Heart right ventricle (tissue), 16 donors: ENCODE data around the gene CERS1. TPM values are rescaled to one million over a fixed set of nuclear protein-coding genes. Genes with fewer than 3 reads are reported as not detected.
A peak's percentile ranks its signal among the peaks of the same experiment; 100 is the strongest.

Experiments
- ATAC-seq, 8 donors: fragments of 200-7000 bp; cut with Tn5 transposase; one replicate each; pipeline ENCODE4 v1.9.1; 2020; ENCODE audit warnings: mild to moderate bottlenecking in 8 of 8, moderate library complexity in 8 of 8, moderate number of reproducible peaks in 1 of 8
- DNase-seq, 2 donors: peaks; one replicate each; pipeline ENCODE4 v3.0.0-alpha.2; 2020
- H3K27ac ChIP-seq, 10 donors: fragments of 200-600 bp; sonication (generic) in 2 of 10; one replicate each; pipeline versions ENCODE4 v1.5.0 to v1.8.0; 2020 to 2022; ENCODE audit warnings: mild to moderate bottlenecking in 3 of 10
- H3K27me3 ChIP-seq, 7 donors: fragments of 200-600 bp; one replicate each; pipeline ENCODE4 v1.8.0; 2021 to 2022; ENCODE audit warnings: mild to moderate bottlenecking in 2 of 7
- H3K36me3 ChIP-seq, 9 donors: fragments of 200-600 bp; sonication (generic) in 1 of 9; one replicate each; pipeline versions ENCODE4 v1.5.0 to v1.8.0; 2020 to 2022; ENCODE audit warnings: mild to moderate bottlenecking in 2 of 9
- H3K4me1 ChIP-seq, 9 donors: fragments of 200-600 bp; sonication (generic) in 1 of 9; one replicate each; pipeline versions ENCODE4 v1.5.0 to v1.8.0; 2020 to 2022; ENCODE audit warnings: mild to moderate bottlenecking in 4 of 9
- H3K4me3 ChIP-seq, 10 donors: fragments of 200-600 bp; sonication (generic) in 2 of 10; one replicate each; pipeline versions ENCODE4 v1.5.0 to v1.8.0; 2020 to 2022; ENCODE audit warnings: mild to moderate bottlenecking in 7 of 10, moderate library complexity in 2 of 10
- H3K9me3 ChIP-seq, 11 donors: fragments of 200-600 bp in 10 of 11; sonication (generic) in 2 of 11; one replicate each; pipeline versions ENCODE4 v1.5.0 to v1.8.0; 2013 to 2022; ENCODE audit warnings: mild to moderate bottlenecking in 2 of 11, control low read depth in 1 of 11, moderate library complexity in 1 of 11
- WGBS, 2 donors: extraction: QIAGEN DNeasy Blood & Tissue Kit; methylation state at CpG; one replicate each; pipeline ENCODE4 v1.1.7; 2013; ENCODE audit warnings: inconsistent platforms in 1 of 2; 5-methylcytosine and 5-hydroxymethylcytosine counted together
- intact Hi-C, 10 donors: fragments of 100-400 bp; cut with DNase I; formaldehyde crosslinking; loops; one replicate each; pipeline versions ENCODE4 v1.11.1 to v1.14.2; 2022
- polyA plus RNA-seq, 2 donors: library from polyadenylated mRNA; stranded (reverse); fragments of 200-250 nt; gene quantifications; one replicate each; pipeline ENCODE4 v1.2.3, GENCODE V29; 2013
- total RNA-seq, 10 donors: library from RNA; stranded (reverse); fragmentation: NEBNext Ultra II Directional in 3 of 10; extraction: Animal tissue kit (Norgen Biotek cat#: 25700) in 3 of 10; gene quantifications; one replicate each; pipeline versions ENCODE4 v1.2.1 to v1.2.4, GENCODE V29; 2021 to 2023
- TF ChIP-seq, protein P1 (sequence below), 9 donors: fragments of 200-600 bp; sonication (generic) in 2 of 9; IDR thresholded peaks; one replicate each; pipeline versions ENCODE4 v1.5.0 to v1.8.0; 2021 to 2022; ENCODE audit warnings: antibody characterized with exemption in 9 of 9, mild to moderate bottlenecking in 5 of 9, moderate library complexity in 1 of 9
- donor health status: Arrhythmogenic right ventricular cardiomyopathy.
- donor health status: ischemic (EF 13 %, LVEDD 7.1; RV severe dilation, severe dysfunction).
- donor health status: healthy with polysubstance abuse.
- donor health status: DM: no; HTN: yes; CAD: no.
- donor health status: DM: no; HTN: no; CAD: no.
- donor health status: ischemic (EF 25% LVEDD 6.9; RV normal size, moderate dysfunction).
- donor health status: ischemic (EF 25% LVEDD 5.7; RV mildly dilated, moderate dysfunction).
- donor health status: healthy.
- donor health status: DM: yes; HTN: yes; CAD: no.
- donor health status: Ischemic cardiomyopathy.
- donor health status: ischemic (EF 35%, LVEDD 5.7; RV mildly dilated, moderate dysfunction).
- donor health status: nonischemic (EF 11% LVEDD 7.7; RV severe dilation, severe dysfunction).
- donor health status: DM: yes; HTN: yes; CAD: no.
- donor health status: PGD.
- donor health status: ischemic (EF 29% LVEDD 5.4; RV normal size, mild dysfunction).
- donor health status: nonischemic (EF 23%, LVEDD 6.1; RV moderate dilation, normal function).

Gene CERS1
- total and polyA plus RNA-seq, 12 donors: 0.37 to 3.3 (median 1.0) TPM

GRCh38 chr19:18939163-18939562 lies 43.2 kb upstream of the CERS1 start:
- peaks cover 7 to 20% (median 12%) of the 10 kb centered on the region in 9 donors for H3K4me1 ChIP-seq
- peak overlapping the region in 1 of 10 donors; percentile 80 for H3K4me3 ChIP-seq
- no peaks in the 10 kb centered on the region for H3K27me3 ChIP-seq
- H3K36me3 ChIP-seq: peaks cover 0 to 47% (median under 1%) of the 10 kb centered on the region in 9 donors
- intact Hi-C loops: no loop called here
- H3K27ac ChIP-seq: no peak overlapping the region
- no peak for ATAC-seq
- H3K9me3 ChIP-seq: no peaks in the 10 kb centered on the region
- DNase-seq: no peak
- 92 to 94% methylated on average over 3 of the region's 3 CpGs for whole genome bisulfite sequencing, 2 donors
- TF ChIP-seq, protein P1, sequence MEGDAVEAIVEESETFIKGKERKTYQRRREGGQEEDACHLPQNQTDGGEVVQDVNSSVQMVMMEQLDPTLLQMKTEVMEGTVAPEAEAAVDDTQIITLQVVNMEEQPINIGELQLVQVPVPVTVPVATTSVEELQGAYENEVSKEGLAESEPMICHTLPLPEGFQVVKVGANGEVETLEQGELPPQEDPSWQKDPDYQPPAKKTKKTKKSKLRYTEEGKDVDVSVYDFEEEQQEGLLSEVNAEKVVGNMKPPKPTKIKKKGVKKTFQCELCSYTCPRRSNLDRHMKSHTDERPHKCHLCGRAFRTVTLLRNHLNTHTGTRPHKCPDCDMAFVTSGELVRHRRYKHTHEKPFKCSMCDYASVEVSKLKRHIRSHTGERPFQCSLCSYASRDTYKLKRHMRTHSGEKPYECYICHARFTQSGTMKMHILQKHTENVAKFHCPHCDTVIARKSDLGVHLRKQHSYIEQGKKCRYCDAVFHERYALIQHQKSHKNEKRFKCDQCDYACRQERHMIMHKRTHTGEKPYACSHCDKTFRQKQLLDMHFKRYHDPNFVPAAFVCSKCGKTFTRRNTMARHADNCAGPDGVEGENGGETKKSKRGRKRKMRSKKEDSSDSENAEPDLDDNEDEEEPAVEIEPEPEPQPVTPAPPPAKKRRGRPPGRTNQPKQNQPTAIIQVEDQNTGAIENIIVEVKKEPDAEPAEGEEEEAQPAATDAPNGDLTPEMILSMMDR (IDR thresholded peaks at IDR 0.05): no peak

DNA sequence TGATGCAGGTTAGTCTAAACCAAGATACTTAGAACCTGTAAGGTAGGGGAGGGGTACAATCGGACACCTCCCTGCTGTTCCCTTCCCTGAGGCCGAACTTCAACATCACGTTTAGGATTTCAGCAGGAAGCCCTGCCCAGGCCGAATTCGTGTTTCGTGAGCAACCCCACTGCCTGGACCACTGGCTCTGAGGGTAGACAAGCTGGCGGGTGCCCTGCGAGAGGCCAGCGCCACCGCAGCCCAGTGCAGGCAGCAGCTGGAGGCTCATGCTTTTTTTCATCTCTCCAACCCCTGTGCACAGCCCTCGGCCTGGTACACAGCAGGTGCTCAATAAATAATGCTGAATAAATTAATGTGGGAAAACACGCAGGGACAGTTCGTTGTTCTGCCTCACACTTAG lies 37.3 kb upstream of the CERS1 start:
- intact Hi-C loops: no loop called here
- peaks cover 0 to 90% (median 10%) of the 10 kb centered on the region in 9 donors for H3K36me3 ChIP-seq

GRCh38 chr19:18932216-18932841 lies 36.4 kb upstream of the CERS1 start:
- DNase-seq (peak; percentile 69 to 84), ATAC-seq (peak; percentile 75 to 87 (median 82))
- WGBS, 2 donors: 31 to 50% methylated on average over 37 of the region's 37 CpGs
- TF ChIP-seq, protein P1 (IDR thresholded peaks at IDR 0.05): no peak
- Histone ChIP-seq H3K36me3 (peaks cover 0 to 90% (median 10%) of the 10 kb centered on the region in 9 donors), H3K27me3 (no peaks in the 10 kb centered on the region), H3K4me3 (peak overlapping the region in 1 of 10 donors; percentile 36), H3K4me1 (peaks cover 0 to 7% (median 0%) of the 10 kb centered on the region in 9 donors), H3K9me3 (no peaks in the 10 kb centered on the region), H3K27ac (no peak overlapping the region)
- intact Hi-C loops: no loop called here

More for the DNA sequence above, 37.3 kb upstream of the CERS1 start:
- TF ChIP-seq, protein P1 (IDR thresholded peaks at IDR 0.05): no peak
- 91 to 94% methylated on average over 13 of the region's 13 CpGs for WGBS, 2 donors
- Histone ChIP-seq H3K27me3 (no peaks in the 10 kb centered on the region), H3K4me3 (no peak overlapping the region), H3K4me1 (peaks cover 0 to 7% (median 0%) of the 10 kb centered on the region in 9 donors), H3K27ac (no peak overlapping the region), H3K9me3 (no peaks in the 10 kb centered on the region)
- DNase-seq: no peak
- no peak for ATAC-seq

GRCh38 chr19:18931316-18932162 lies 35.6 kb upstream of the CERS1 start:
- WGBS, 2 donors: 85 to 88% methylated on average over 34 of the region's 34 CpGs
- H3K27me3 ChIP-seq: no peaks in the 10 kb centered on the region
- no peak overlapping the region for H3K27ac ChIP-seq
- peak overlapping the region in 1 of 10 donors; percentile 36 for H3K4me3 ChIP-seq
- TF ChIP-seq, protein P1 (IDR thresholded peaks at IDR 0.05): no peak
- ATAC-seq (peak in 2 of 8 donors; percentile 2 to 15), DNase-seq (no peak)
- intact Hi-C loops: no loop called here
- H3K9me3 ChIP-seq: no peaks in the 10 kb centered on the region
- peaks cover 0 to 90% (median 10%) of the 10 kb centered on the region in 9 donors for H3K36me3 ChIP-seq
- peaks cover 0 to 7% (median 0%) of the 10 kb centered on the region in 9 donors for H3K4me1 ChIP-seq
